ENCODE measurements around the gene C17orf50. TPM values are rescaled to one million over a fixed set of nuclear protein-coding genes. Genes with fewer than 3 reads are reported as not detected.

The C17orf50 gene
- total RNA-seq, 3 donors from 2014 or later = not detected

GRCh38 chr17:35790841-35791240 is 30.2 kb downstream of the C17orf50 start:
- DNase-seq (peak in 1 of 3 donors; percentile 32), ATAC-seq (no peak)
- intact Hi-C loops (cut with DNase I, micrococcal nuclease) = no loop called here
- no peak for TF ChIP-seq CTCF (IDR thresholded peaks at IDR 0.05)
- no peaks in the 10 kb centered on the region for H3K36me3 ChIP-seq (ENCODE audit: low read depth)
- no peak overlapping the region for H3K4me3 ChIP-seq
- H3K9me3 ChIP-seq = no peaks in the 10 kb centered on the region
- H3K4me1 ChIP-seq (ENCODE audit: low read depth) = peaks cover 35% of the 10 kb centered on the region

- no peak overlapping the region for H3K4me3 ChIP-seq
- H3K36me3 ChIP-seq (ENCODE audit: low read depth) = no peaks in the 10 kb centered on the region
- peak in 1 of 3 donors; percentile 2 for DNase-seq
- H3K9me3 ChIP-seq = no peaks in the 10 kb centered on the region
- intact Hi-C loops (cut with DNase I, micrococcal nuclease) = no loop called here
- TF ChIP-seq CTCF (IDR thresholded peaks at IDR 0.05) = no peak
- no peak for ATAC-seq
- H3K4me1 ChIP-seq (ENCODE audit: low read depth) = peaks cover 33% of the 10 kb centered on the region
Measured at GRCh38 chr17:35791681-35792350, 31.1 kb downstream of the C17orf50 start.

DNA sequence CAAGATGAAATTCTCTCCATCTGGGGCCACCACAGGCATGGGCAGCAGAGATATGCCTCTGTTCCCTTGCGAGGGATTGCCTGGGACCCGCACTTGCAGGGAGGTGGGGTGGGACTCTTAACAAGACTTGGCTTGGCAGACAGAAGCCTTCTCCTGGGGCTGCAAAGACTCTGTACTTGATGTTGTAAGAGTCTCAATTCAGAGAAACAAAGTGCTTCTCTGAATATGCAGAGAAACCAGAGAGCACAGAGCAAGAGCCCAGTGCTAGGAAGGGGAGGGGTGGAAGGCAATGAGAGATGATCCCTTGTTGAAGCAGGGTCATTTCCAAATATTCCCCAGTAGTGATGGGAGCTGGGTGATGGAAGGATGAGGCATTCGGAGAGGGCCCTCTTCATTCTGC is 32.6 kb downstream of the C17orf50 start:
- TF ChIP-seq CTCF (IDR thresholded peaks at IDR 0.05) = no peak
- intact Hi-C loops (cut with DNase I, micrococcal nuclease) = no loop called here
- ATAC-seq (no peak), DNase-seq (no peak)
- Histone ChIP-seq H3K36me3 (ENCODE audit: low read depth) (no peaks in the 10 kb centered on the region), H3K4me3 (no peak overlapping the region), H3K4me1 (ENCODE audit: low read depth) (peaks cover 22% of the 10 kb centered on the region), H3K9me3 (no peaks in the 10 kb centered on the region)

GRCh38 chr17:35795007-35795870 is 34.6 kb downstream of the C17orf50 start, which contains the start of gene MMP28:
TSS of gene MMP28 (minus strand) at chr17:35795641. CDS start at chr17:35795377, 264 bp downstream.
- Histone ChIP-seq H3K4me1 (ENCODE audit: low read depth) (peaks cover 10% of the 10 kb centered on the region), H3K4me3 (peak within 1 kb of the TSS; percentile 61), H3K9me3 (no peaks in the 10 kb centered on the region), H3K36me3 (ENCODE audit: low read depth) (no peaks in the 10 kb centered on the region)
- TF ChIP-seq CTCF (IDR thresholded peaks at IDR 0.05) = no peak
- peak; percentile 84 to 90 (median 87) for DNase-seq
- peak; percentile 90 for ATAC-seq
- intact Hi-C loops (cut with DNase I, micrococcal nuclease) = no loop called here

GRCh38 chr17:35795871-35796265 is 35.2 kb downstream of the C17orf50 start:
- intact Hi-C loops (cut with DNase I, micrococcal nuclease) = no loop called here
- ATAC-seq (no peak), DNase-seq (no peak)
- Histone ChIP-seq H3K4me1 (ENCODE audit: low read depth) (peaks cover 10% of the 10 kb centered on the region), H3K9me3 (no peaks in the 10 kb centered on the region), H3K36me3 (ENCODE audit: low read depth) (no peaks in the 10 kb centered on the region), H3K4me3 (no peak overlapping the region)
- no peak for TF ChIP-seq CTCF (IDR thresholded peaks at IDR 0.05)
